Pulmonary artery endothelial cell (primary cell): ENCODE data around the gene HIPK2. TPM values are rescaled to one million over a fixed set of nuclear protein-coding genes. Genes with fewer than 3 reads are reported as not detected.

Experiments
- DNase-seq: peaks from one replicate; pipeline ENCODE4 v3.0.0-alpha.2; 2011; ENCODE audit warnings: low read depth, low spot score
- total RNA-seq: library from RNA; depleted of rRNA; stranded (reverse); fragments of >200 nt; gene quantifications from 2 replicates; pipeline ENCODE4 v1.2.3, GENCODE V29; 2014

HIPK2 gene
- total RNA-seq, 1 donor from 2014 or later = 10.6 TPM

DNA sequence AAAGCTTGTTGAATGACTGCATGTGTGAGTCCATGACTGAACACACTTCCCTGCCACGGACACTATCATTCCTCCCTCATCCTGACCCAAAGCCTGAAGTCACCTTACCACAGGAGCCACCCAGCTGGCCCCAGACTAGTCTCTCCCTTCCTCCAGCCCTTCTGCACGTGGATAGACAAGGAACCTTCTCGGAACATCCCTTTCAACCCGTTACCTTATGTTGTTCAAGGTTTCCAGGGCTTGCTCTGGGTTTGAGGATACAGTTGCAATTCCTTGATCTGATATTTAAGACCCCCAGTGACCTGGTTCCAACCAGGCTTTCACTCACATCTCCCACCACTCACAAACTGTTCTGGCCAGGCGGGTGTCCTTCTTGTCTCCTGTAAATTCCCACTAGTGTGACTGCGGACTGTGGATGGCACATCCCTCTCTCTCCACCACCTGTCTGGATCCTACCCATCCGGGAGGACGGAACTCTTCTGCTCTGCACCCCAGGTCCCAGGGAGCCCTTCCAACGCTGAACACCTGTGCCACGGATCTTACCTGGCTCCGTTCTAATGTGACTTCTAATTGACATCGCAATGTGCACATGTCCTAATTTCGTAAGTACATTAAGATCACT lies 62.5 kb downstream of the HIPK2 start:
- no peak for DNase-seq

GRCh38 chr7:139714163-139714901 lies 63.5 kb downstream of the HIPK2 start:
- no peak for DNase-seq

DNA sequence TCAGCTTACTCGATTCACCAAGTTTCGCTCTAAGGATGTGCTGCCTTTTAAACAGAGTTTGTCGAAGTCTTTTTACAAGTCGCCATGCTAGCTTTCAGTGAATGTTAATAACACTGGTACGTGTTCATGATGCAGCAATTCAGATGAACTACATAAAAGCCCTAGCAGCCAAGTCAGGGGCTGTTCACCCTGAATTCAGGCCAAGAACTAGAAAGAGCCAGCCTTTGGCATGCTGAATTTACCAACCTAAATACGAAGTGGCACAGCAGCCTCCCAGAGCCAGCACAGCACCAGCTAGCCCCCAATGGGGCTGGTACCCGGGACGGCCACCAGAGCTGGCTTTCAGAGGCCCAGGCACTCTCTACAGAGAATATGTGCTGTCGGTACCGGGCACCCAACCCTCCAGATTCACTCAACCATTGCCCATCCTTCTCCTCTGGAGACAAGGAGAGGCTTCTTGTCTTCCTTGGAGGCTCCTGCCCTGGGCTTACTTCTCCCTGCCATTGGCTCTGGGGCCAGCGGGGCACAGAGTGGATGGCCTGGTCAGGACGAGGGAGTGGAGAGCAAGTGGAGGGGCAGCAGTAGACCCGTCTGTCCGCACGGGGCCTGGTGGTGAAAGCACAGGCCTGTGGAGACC lies 64.2 kb downstream of the HIPK2 start:
- no peak for DNase-seq

DNA sequence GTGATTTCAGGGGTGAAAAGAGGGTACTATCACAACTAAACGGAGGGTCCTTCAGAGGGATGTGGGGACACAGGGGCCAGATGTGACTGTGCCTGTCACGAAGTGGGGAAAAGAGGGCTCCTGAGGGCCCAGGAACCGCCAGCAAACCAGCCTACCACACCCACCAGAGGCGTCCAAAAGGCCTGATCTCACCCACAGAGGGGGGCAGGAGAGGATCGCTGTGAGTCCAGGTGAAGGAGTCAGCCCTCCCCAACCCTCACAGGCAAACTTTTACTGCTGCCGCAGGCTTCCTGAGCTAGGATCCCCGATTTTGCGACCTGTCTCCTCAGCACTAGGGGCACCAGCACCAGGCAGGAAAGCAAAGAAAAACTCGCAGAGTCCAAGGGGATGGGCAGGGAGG lies 64.7 kb downstream of the HIPK2 start:
- DNase-seq = no peak

DNA sequence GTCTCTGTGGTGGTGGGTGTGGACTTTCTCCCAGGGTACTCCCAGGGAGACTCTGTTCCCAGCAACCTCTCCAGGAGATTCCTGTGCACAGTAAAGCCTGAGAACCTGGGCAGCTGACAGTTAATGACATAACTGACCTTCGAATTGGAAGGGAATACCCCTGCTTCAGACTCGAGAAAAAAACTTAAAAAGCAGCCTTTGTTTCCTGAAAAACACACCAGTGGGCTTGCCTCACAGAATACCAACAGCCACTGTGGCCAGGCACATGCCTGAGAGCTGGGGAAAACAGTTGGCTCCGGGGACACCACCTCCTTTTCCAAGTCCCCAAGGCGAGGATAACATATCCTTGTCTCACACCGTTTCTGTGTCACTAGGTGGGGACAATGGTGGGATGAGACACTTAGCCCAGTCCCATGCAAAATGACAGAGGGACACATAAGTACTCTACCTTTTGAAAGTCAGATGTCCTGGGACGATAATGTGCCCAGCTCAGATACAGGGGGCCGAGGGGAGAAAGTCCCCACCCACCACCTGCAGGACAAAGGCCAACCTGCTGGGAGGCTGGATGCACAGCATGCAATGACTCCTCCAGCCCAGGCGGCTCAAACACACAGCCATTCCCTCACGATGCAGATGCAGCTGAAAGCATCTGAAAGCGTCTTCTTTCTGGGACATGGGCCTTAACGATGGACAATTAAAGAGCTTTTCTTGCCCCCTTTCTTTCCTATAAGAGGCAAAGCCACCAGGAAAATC lies 65.6 kb downstream of the HIPK2 start:
- no peak for DNase-seq

GRCh38 chr7:139710036-139710435 lies 67.8 kb downstream of the HIPK2 start:
- DNase-seq = no peak

- no peak for DNase-seq
These were observed 68.3 kb downstream of the HIPK2 start for GRCh38 chr7:139709485-139709884.

- no peak for DNase-seq
These were observed 69.3 kb downstream of the HIPK2 start for GRCh38 chr7:139708541-139708940.

- no peak for DNase-seq
These were observed 71.0 kb downstream of the HIPK2 start for GRCh38 chr7:139706837-139707236.

GRCh38 chr7:139704308-139704879 lies 73.4 kb downstream of the HIPK2 start:
- no peak for DNase-seq

- no peak for DNase-seq
These were observed 74.1 kb downstream of the HIPK2 start for GRCh38 chr7:139703487-139704307.

DNA sequence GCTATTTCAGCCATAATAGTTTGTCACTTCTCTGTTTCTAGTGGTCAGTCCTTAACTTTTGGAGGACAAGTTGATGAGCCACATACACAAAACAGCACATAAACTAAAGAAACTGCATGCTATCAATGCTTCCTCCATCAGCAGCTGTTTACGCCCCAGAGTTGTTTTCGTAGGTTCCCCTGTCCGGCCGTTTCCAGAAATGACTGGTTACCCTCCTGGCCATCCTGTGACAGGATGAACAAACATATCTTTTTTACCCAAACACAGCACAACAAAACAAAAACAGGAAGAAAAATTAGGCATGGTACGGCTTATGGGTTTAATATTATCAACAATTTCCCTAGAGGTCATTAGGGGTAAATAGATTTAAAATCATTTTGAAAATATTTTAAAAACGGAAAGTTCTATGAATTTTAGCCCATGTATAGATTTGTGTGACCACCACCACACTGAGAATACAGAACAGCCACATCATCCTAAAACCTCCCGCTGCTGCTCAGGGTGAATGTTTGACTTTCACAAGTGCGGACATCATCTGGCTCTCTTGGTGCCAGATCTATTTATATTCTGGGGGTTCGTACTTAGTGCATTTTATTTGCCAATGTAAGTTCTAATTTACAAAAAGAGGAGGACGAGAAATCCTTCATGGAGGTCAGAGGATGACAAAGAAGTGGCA lies 74.8 kb downstream of the HIPK2 start:
- DNase-seq = no peak

GRCh38 chr7:139702313-139702731 lies 75.5 kb downstream of the HIPK2 start:
- no peak for DNase-seq

DNA sequence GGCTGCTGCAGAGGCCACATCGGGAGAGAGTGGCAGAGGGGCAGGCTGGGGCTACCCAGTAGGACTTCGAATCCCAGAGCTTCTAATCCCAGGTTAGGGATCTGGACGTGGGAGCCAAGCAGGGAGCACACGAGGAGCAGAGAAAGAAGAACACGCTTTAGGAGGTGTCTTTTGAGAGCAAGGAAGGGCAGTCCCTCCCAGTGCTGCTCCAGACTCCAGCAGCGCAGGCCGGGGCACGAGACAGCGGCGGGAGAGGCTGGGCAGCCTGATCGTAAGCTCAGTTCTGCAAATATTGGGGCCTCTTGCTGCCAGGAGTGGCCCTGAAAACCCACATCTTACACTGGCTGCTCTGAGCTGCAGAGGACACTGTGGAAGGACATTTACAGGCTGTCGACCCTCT lies 75.9 kb downstream of the HIPK2 start:
- no peak for DNase-seq

DNA sequence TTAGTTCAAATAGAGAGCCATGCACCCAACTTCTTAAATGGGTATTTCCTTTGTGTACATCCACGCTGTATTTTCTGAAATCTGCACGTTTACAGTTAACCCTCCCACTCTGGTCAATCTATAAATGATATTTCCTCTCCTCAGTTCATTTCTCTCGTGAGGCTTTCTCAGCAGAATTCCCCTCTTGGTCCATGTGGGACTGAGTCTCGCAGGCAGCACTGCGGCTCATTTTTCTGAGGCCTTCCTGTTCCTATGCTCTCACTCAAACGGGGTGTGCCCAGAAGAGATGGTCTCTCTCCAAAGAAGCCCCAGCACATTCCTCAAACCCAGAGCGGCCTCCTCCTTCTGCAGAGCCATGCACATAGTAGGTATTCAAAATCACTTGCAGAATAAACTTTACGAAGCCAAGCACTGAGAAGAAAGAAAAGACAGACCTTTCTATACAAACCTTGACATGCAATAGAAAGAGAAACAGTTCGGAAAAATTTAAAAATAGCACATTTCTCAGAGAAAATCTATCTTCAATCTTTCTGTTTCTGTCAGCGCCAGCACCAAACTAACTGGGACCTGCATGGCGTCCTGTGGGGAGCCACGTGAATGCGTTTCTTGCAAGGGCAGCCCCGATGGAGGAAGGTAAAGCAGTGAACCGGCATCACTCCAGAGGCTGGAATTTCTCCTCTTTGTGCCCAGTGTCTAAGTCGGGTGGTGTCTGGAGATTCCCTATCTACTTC lies 77.1 kb downstream of the HIPK2 start:
- DNase-seq = no peak

DNA sequence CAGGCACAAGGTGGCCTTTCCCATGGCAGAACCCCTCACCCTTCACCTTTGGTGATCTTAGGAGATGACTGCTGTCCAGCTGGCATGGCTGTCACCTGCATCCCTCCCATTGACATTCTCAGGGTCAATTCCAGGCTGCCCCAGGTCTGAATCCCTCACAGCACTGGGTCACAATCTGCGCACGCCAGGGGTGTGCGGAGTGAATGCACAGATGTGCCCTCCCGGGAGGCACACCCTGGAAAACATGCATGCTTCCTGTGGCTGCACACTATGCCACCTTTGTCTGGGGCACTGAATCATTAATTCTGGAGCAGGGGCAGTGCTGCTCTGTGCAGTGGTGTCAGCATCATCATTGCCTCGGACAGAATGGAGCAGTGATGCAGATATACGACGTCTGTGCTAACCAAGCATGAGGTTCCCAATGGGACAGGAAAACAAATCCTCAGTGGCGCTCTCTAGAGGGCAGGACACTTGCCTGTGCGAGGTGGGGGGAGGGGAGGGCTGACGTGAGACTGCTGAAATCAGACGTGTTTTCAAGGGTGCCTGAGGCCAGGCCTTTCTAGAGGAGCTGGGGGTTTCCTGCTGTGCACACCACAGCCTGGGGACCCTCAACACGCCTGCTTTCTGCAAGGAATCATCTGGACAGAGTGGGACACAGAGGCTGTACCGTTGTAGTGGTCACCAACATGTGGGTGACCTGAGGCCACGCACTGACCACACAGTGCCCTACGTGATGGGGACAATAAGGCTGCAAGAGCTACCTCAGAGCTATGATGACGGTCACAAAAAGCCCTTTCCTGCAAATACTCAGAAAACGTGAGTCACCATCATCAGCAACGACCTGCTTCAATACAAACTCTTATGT lies 77.9 kb downstream of the HIPK2 start:
- no peak for DNase-seq

GRCh38 chr7:139698844-139699243 lies 79.0 kb downstream of the HIPK2 start:
- no peak for DNase-seq

DNA sequence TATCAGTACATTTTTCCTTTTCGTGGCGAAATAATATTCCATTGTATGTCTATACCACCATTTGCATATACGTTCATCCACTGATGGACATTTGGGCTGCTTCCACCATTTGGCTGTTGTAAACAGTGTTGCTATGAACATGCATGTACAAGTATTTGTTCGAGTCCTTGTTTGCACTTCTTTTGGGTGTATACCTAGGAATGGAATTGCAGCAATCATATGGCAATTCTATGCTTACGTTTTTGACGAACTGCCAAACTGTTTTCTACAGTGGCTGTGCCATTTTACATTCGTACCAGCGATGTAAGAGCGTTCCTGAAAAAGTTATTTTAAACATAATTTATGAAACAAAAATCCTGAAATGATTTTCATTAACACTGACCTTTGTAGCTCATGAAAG lies 79.5 kb downstream of the HIPK2 start:
- DNase-seq = no peak

GRCh38 chr7:139697056-139697455 lies 80.7 kb downstream of the HIPK2 start:
- no peak for DNase-seq
